Measurements from ENCODE around the gene SOCS7.
"Not testable (repeated sequence)": the region's sequence is repeated elsewhere in the genome, so short reads cannot be mapped to it uniquely, and the experiment has no call there.

The SOCS7 gene

GRCh38 chr17:38430822-38431221 is 79.2 kb downstream of the SOCS7 start:
- intact Hi-C loops (cut with DNase I): no loop called here
- no peak for DNase-seq

- intact Hi-C loops (cut with DNase I): no loop called here
- DNase-seq: peak; percentile 74 to 98 (median 86)
Observed at GRCh38 chr17:38431346-38432145, 79.9 kb downstream of the SOCS7 start.

- DNase-seq: peak in 9 of 10 donors; percentile 51 to 94 (median 70)
- intact Hi-C loops (cut with DNase I): no loop called here
Observed at GRCh38 chr17:38434178-38434665, 82.6 kb downstream of the SOCS7 start.

GRCh38 chr17:38435795-38436194 is 84.2 kb downstream of the SOCS7 start:
- peak in 1 of 10 donors; percentile 48 for DNase-seq
- intact Hi-C loops (cut with DNase I): no loop called here

GRCh38 chr17:38436386-38436785 is 84.7 kb downstream of the SOCS7 start:
- DNase-seq: peak in 1 of 10 donors; percentile 44
- intact Hi-C loops (cut with DNase I): no loop called here

- intact Hi-C loops (cut with DNase I); DNase-seq: not testable (repeated sequence)
Observed at GRCh38 chr17:38437313-38437712, 85.7 kb downstream of the SOCS7 start.

GRCh38 chr17:38439436-38439835 is 87.8 kb downstream of the SOCS7 start:
- DNase-seq: no peak
- intact Hi-C loops (cut with DNase I): no loop called here

GRCh38 chr17:38440614-38441397 is 89.2 kb downstream of the SOCS7 start:
- DNase-seq: no peak
- intact Hi-C loops (cut with DNase I): loop anchor here (5.0 kb wide), 1 partner anchor 41 kb away; no protein-coding TSS in a partner anchor

- intact Hi-C loops (cut with DNase I): loop anchor here (5.0 kb wide), 1 partner anchor 41 kb away; no protein-coding TSS in a partner anchor
- peak in 1 of 10 donors; percentile 86 for DNase-seq
Observed at GRCh38 chr17:38441429-38442061, 89.9 kb downstream of the SOCS7 start.

GRCh38 chr17:38442548-38442947 is 90.9 kb downstream of the SOCS7 start:
- intact Hi-C loops (cut with DNase I): loop anchor here (5.0 kb wide), 1 partner anchor 40 kb away; no protein-coding TSS in a partner anchor
- no peak for DNase-seq

- intact Hi-C loops (cut with DNase I): loop anchor here (5.0 kb wide), 1 partner anchor 39 kb away; no protein-coding TSS in a partner anchor
- DNase-seq: no peak
Observed at GRCh38 chr17:38443356-38444031, 91.8 kb downstream of the SOCS7 start.

GRCh38 chr17:38444151-38444550 is 92.5 kb downstream of the SOCS7 start:
- intact Hi-C loops (cut with DNase I): loop anchor here (5.0 kb wide), 1 partner anchor 38 kb away; no protein-coding TSS in a partner anchor
- peak; percentile 60 to 96 (median 76) for DNase-seq

- no peak for DNase-seq
- intact Hi-C loops (cut with DNase I): no loop called here
Observed at GRCh38 chr17:38447502-38448085, 96.0 kb downstream of the SOCS7 start.

GRCh38 chr17:38448208-38448771 is 96.6 kb downstream of the SOCS7 start:
- intact Hi-C loops (cut with DNase I): no loop called here

GRCh38 chr17:38449364-38449763 is 97.7 kb downstream of the SOCS7 start:
- DNase-seq: no peak
- intact Hi-C loops (cut with DNase I): no loop called here

More at GRCh38 chr17:38448208-38448771, 96.6 kb downstream of the SOCS7 start:
- no peak for DNase-seq

GRCh38 chr17:38450557-38451029 is 98.9 kb downstream of the SOCS7 start:
- DNase-seq: no peak
- intact Hi-C loops (cut with DNase I): no loop called here

- DNase-seq: no peak
- intact Hi-C loops (cut with DNase I): no loop called here
Observed at GRCh38 chr17:38451030-38451839, 99.6 kb downstream of the SOCS7 start.

- peak in 2 of 10 donors; percentile 57 to 83 for DNase-seq
- intact Hi-C loops (cut with DNase I): no loop called here
Observed at GRCh38 chr17:38451840-38452529, 100.3 kb downstream of the SOCS7 start.

All from posterior cingulate gyrus (tissue), 11 donors.